Peyer's patch (tissue), 4 donors: ENCODE data around the gene STAC.

Experiments
- CTCF ChIP-seq, 6 experiments: fragments of 450-650 bp in 4 of 6; fragments of 200-600 bp in 2 of 6; sonication (generic) in 1 of 6; IDR thresholded peaks; one replicate each; pipeline ENCODE4 v1.5.1; 2017 to 2019; ENCODE audit warnings: antibody characterized with exemption in 6 of 6, mild to moderate bottlenecking in 3 of 6, moderate library complexity in 1 of 6
- POLR2A ChIP-seq, 2 donors: fragments of 450-650 bp; IDR thresholded peaks; one replicate each; pipeline ENCODE4 v1.5.1; 2017; ENCODE audit warnings: antibody characterized with exemption in 2 of 2, mild to moderate bottlenecking in 2 of 2, moderate library complexity in 2 of 2

- TF ChIP-seq CTCF (IDR thresholded peaks at IDR 0.05) (no peak), POLR2A (IDR thresholded peaks at IDR 0.05) (no peak)
These were observed 53.2 kb downstream of the STAC start for GRCh38 chr3:36433511-36433910.
